K562 (cell line): ENCODE results near the gene PRICKLE3. TPM values are rescaled to one million over a fixed set of nuclear protein-coding genes. Genes with fewer than 3 reads are reported as not detected.

Source experiments
- ARID1B ChIP-seq: fragments of 450-650 bp; IDR thresholded peaks from 2 replicates; pipeline ENCODE4 v1.6.1; 2016; ENCODE audit warnings: antibody characterized with exemption, mild to moderate bottlenecking, inconsistent platforms
- ATF1 ChIP-seq, 2 experiments: fragments of 450-650 bp in 1 of 2; IDR thresholded peaks; 2 replicates each; pipeline ENCODE4 v1.6.1; 2016; ENCODE audit warnings: missing compliant biosample characterization in 1 of 2, missing genetic modification characterization in 1 of 2
- ATF7 ChIP-seq: fragments of 450-650 bp; IDR thresholded peaks from 2 replicates; pipeline ENCODE4 v1.7.1; 2014; ENCODE audit warnings: mild to moderate bottlenecking, moderate library complexity
- BRD9 ChIP-seq: fragments of 450-650 bp; IDR thresholded peaks from 2 replicates; pipeline ENCODE4 v1.6.1; 2018; ENCODE audit warnings: low read depth; ENCODE audit not compliant: partially characterized antibody
- CBX1 ChIP-seq: sonication (generic); IDR thresholded peaks from 2 replicates; pipeline ENCODE4 v1.6.1; 2016; ENCODE audit warnings: antibody characterized with exemption, low read depth, mild to moderate bottlenecking
- DPF2 ChIP-seq: fragments of 450-650 bp; IDR thresholded peaks from 2 replicates; pipeline ENCODE4 v1.6.1; 2016
- EP400 ChIP-seq: fragments of 450-650 bp; IDR thresholded peaks from 2 replicates; pipeline ENCODE4 v1.6.1; 2017; ENCODE audit warnings: antibody characterized with exemption, mild to moderate bottlenecking, moderate library complexity
- FOXJ2 ChIP-seq: fragments of 200-800 bp; sonication (Bioruptor generic); IDR thresholded peaks from 2 replicates; pipeline ENCODE4 v1.6.1; 2016; ENCODE audit warnings: missing genetic modification characterization, missing compliant biosample characterization
- FOXK2 ChIP-seq, 2 experiments: fragments of 450-650 bp; IDR thresholded peaks in 1 of 2; conservative IDR thresholded peaks in 1 of 2; 2 replicates each; pipeline ENCODE4 v1.6.1; 2016; ENCODE audit warnings: low read depth in 2 of 2, mild to moderate bottlenecking in 1 of 2
- GATA2 ChIP-seq: sonication (generic); formaldehyde crosslinking; IDR thresholded peaks from 2 replicates; pipeline ENCODE4 v1.4.0; 2020; ENCODE audit warnings: mild to moderate bottlenecking, missing genetic modification reagents
- HDAC6 ChIP-seq: IDR thresholded peaks from 2 replicates; pipeline ENCODE4 v1.6.1; 2012; ENCODE audit warnings: low read depth, mild to moderate bottlenecking, control low read depth, inconsistent platforms, low read length, moderate library complexity
- HDAC8 ChIP-seq: fragments of 450-650 bp; IDR thresholded peaks from 2 replicates; pipeline ENCODE4 v1.6.1; 2016; ENCODE audit warnings: mild to moderate bottlenecking, missing genetic modification characterization, moderate library complexity, missing compliant biosample characterization
- JUND ChIP-seq, 2 experiments: IDR thresholded peaks; 2 replicates in 1 of 2; 3 replicates in 1 of 2; pipeline ENCODE4 v1.6.1; 2011; ENCODE audit warnings: borderline replicate concordance in 2 of 2, low read depth in 2 of 2, low read length in 2 of 2, improper control_type of control experiment in 1 of 2, missing biosample characterization in 1 of 2, missing genetic modification characterization in 1 of 2, missing genetic modification reagents in 1 of 2
- MEIS2 ChIP-seq: fragments of 450-650 bp; IDR thresholded peaks from 2 replicates; pipeline ENCODE4 v1.6.1; 2014; ENCODE audit warnings: mild to moderate bottlenecking; ENCODE audit not compliant: partially characterized antibody
- NCOR1 ChIP-seq: fragments of 450-650 bp; IDR thresholded peaks from 2 replicates; pipeline ENCODE4 v1.6.1; 2016; ENCODE audit warnings: mild to moderate bottlenecking, moderate library complexity
- PML ChIP-seq: IDR thresholded peaks from 2 replicates; pipeline ENCODE4 v1.6.1; 2012; ENCODE audit warnings: low read length, inconsistent platforms
- RBBP5 ChIP-seq: fragments of 200-600 bp; sonication (generic); IDR thresholded peaks from 2 replicates; pipeline ENCODE4 v1.6.1; 2012; ENCODE audit warnings: borderline replicate concordance, mild to moderate bottlenecking, low read length, control low read depth, inconsistent platforms; ENCODE audit not compliant: insufficient read depth, poor library complexity, severe bottlenecking
- RBM15 ChIP-seq: fragments of 200-400 bp; formaldehyde crosslinking; IDR thresholded peaks from 2 replicates; pipeline ENCODE4 v1.6.1; 2018; ENCODE audit warnings: mild to moderate bottlenecking, low read length, moderate library complexity; ENCODE audit not compliant: insufficient read depth
- SMARCC2 ChIP-seq: fragments of 450-650 bp; IDR thresholded peaks from 2 replicates; pipeline ENCODE4 v1.6.1; 2017; ENCODE audit warnings: antibody characterized with exemption, moderate library complexity, mild to moderate bottlenecking, low read depth
- TBP ChIP-seq: optimal IDR thresholded peaks from 2 replicates; pipeline ENCODE3; 2011; ENCODE audit warnings: low read depth, low read length, improper control_type of control experiment
- ZFPM2 ChIP-seq: fragments of 250-450 bp; sonication (Bioruptor Pico); IDR thresholded peaks from 2 replicates; pipeline ENCODE4 v1.5.1; 2022; ENCODE audit warnings: mild to moderate bottlenecking
- polyA plus RNA-seq, 8 experiments: library from polyadenylated mRNA; depleted of rRNA in 4 of 8; stranded (reverse) in 5 of 8; unstranded in 3 of 8; fragments of >200 nt; fragmentation: Nextera tagmentation in 2 of 8; fragmentation: Illumina TruSeq in 1 of 8; extraction: Ambion mirVana in 2 of 8; extraction: Trizol in 1 of 8; gene quantifications; 2 replicates each; pipeline versions ENCODE4 v1.2.1 to v1.2.3, GENCODE V29; 2011 to 2014; ENCODE audit warnings: inconsistent platforms in 1 of 8, missing spikeins in 1 of 8
- total RNA-seq, 7 experiments: library from RNA; depleted of rRNA in 6 of 7; stranded (reverse); fragments of >200 nt in 6 of 7; fragmentation: Illumina TruSeq in 2 of 7; extraction: Trizol in 2 of 7; gene quantifications; 2 replicates each; pipeline versions ENCODE4 v1.2.1 to v1.2.3, GENCODE V29; 2011 to 2021; ENCODE audit warnings: low replicate concordance in 1 of 7
- TF ChIP-seq, protein P1 (sequence below), 3 experiments: fragments of 200-800 bp in 1 of 3; sonication (Bioruptor generic) in 1 of 3; sonication (generic) in 1 of 3; formaldehyde crosslinking in 1 of 3; IDR thresholded peaks; 2 replicates each; pipeline versions ENCODE4 v1.6.1 to v1.8.0; 2016 to 2022; ENCODE audit warnings: mild to moderate bottlenecking in 2 of 3, missing compliant biosample characterization in 2 of 3, missing genetic modification characterization in 2 of 3, missing genetic modification reagents in 1 of 3
- TF ChIP-seq, protein P2 (sequence below): sonication (generic); formaldehyde crosslinking; IDR thresholded peaks from 2 replicates; pipeline ENCODE4 v1.8.0; 2022; ENCODE audit warnings: missing genetic modification reagents, mild to moderate bottlenecking, moderate library complexity, borderline replicate concordance

The PRICKLE3 gene
- total and polyA plus RNA-seq, 9 of the 15 experiments (the other 6 are each of a cell fraction or from before 2014, with no cell fraction given), result 1.1 to 44.3 (median 14.0) TPM

DNA sequence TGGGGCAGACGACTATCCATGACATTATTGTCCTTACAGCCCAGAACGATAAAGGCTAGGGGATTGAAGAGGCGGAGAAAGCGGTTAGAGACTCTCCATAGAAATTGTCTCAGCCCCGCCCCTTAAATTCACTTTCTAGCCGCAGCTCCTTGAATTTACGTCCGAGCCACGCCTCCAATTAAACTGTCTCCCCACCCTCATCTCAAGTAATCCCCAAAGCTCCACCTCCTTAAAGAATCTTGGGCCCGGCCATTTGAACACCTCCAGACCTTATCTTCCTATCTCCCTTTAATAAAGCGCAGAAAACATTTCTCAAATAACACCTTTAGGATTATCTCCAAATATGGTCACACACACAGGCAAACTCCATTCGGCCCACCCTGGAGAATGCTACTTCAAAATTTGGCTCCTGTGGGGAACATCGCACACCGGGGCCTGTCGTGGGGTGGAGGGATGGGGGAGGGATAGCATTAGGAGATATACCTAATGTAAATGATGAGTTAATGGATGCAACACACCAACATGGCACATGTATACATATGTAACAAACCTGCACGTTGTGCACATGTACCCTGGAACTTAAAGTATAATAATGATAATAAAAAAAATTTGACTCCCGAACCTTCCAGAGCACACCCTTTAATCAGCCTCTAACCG is 30.8 kb downstream of the PRICKLE3 start (continued):
- TF ChIP-seq JUND (IDR thresholded peaks at IDR 0.05; ENCODE audit: borderline replicate concordance, low read depth, low read length), result no peak; the same call in 1 of the 2 replicates
- TF ChIP-seq JUND (tag; IDR thresholded peaks at IDR 0.05; ENCODE audit: borderline replicate concordance, low read depth, low read length), result 0 out of 3 replicates have a peak, but pooled peaks have one; percentile 4
- peak; percentile 46 for TF ChIP-seq EP400
- no peak for TF ChIP-seq CBX1
- peak; percentile 69 for TF ChIP-seq GATA2
- peak; percentile 52 for TF ChIP-seq ATF7
- TF ChIP-seq RBM15, result no peak
- peak; percentile 29 for TF ChIP-seq BRD9
- peak; percentile 27 for TF ChIP-seq MEIS2
- TF ChIP-seq, protein P1, sequence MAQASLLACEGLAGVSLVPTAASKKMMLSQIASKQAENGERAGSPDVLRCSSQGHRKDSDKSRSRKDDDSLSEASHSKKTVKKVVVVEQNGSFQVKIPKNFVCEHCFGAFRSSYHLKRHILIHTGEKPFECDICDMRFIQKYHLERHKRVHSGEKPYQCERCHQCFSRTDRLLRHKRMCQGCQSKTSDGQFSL (CRISPR knock-in tag; IDR thresholded peaks at IDR 0.05), result no peak
- TF ChIP-seq, protein P1 (tag; IDR thresholded peaks at IDR 0.05), result 0 out of 4 replicates have a peak, but pooled peaks of 1 of the 2 experiments have one; percentile 4
- peak; percentile 36; the same call in 1 of the 2 replicates for TF ChIP-seq PML
- 0 out of 2 replicates have a peak, but pooled peaks have one; percentile 7 for TF ChIP-seq NCOR1
- TF ChIP-seq ZFPM2 (CRISPR knock-in tag), result no peak
- peak; percentile 54 for TF ChIP-seq TBP
- peak; percentile 16; the same call in 1 of the 2 replicates for TF ChIP-seq FOXJ2 (tag)
- no peak for TF ChIP-seq HDAC6
- no peak for TF ChIP-seq RBBP5
- peak; percentile 38 for TF ChIP-seq DPF2
- TF ChIP-seq ATF1 (CRISPR knock-in tag; IDR thresholded peaks at IDR 0.05), result no peak
- peak; percentile 67 for TF ChIP-seq ATF1 (tag; IDR thresholded peaks at IDR 0.05)
- TF ChIP-seq, protein P2, sequence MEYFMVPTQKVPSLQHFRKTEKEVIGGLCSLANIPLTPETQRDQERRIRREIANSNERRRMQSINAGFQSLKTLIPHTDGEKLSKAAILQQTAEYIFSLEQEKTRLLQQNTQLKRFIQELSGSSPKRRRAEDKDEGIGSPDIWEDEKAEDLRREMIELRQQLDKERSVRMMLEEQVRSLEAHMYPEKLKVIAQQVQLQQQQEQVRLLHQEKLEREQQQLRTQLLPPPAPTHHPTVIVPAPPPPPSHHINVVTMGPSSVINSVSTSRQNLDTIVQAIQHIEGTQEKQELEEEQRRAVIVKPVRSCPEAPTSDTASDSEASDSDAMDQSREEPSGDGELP (CRISPR knock-in tag), result no peak
- peak; percentile 29; the same call in 1 of the 2 replicates for TF ChIP-seq ARID1B
- no peak for TF ChIP-seq HDAC8
- peak; percentile 17; the same call in 1 of the 2 replicates for TF ChIP-seq SMARCC2
- no peak for TF ChIP-seq FOXK2 (conservative IDR thresholded peaks at IDR 0.05 in 1 of 2, IDR thresholded peaks at IDR 0.05 in 1 of 2; ENCODE audit: low read depth in 2 of 2)
